IMR-90 (cell line): ENCODE results near the gene STAM2. TPM values are rescaled to one million over a fixed set of nuclear protein-coding genes. Genes with fewer than 3 reads are reported as not detected.

Source experiments
- ATAC-seq: fragments of 200-7000 bp; cut with Tn5 transposase; 2 replicates; pipeline ENCODE4 v1.9.1; 2020; ENCODE audit warnings: low read depth, mild to moderate bottlenecking, moderate library complexity
- BruUV-seq: library from RNA; stranded (reverse); fragments of 400-500 nt; replicated peaks from 2 replicates; lab custom pipeline; 2021; lab: Mats Ljungman, UMichigan
- CTCF ChIA-PET: fragments of 300-600 bp; formaldehyde crosslinking; extraction: SDS; loops from one replicate; lab custom pipeline; 2021; ENCODE audit warnings: antibody characterized with exemption; lab: Yijun Ruan, JAX
- POLR2A ChIA-PET: fragments of 300-600 bp; sonication (Branson Sonifier 250); formaldehyde crosslinking; loops from one replicate; lab custom pipeline; 2022; ENCODE audit warnings: antibody characterized with exemption; ENCODE audit not compliant: unreplicated experiment; lab: Charles Lee
- DNase-seq: peaks from one replicate; pipeline ENCODE4 v3.0.0; 2013
- H2AFZ ChIP-seq: replicated peaks from 2 replicates; pipeline ENCODE3; 2013; ENCODE audit warnings: low read length, mild to moderate bottlenecking; ENCODE audit not compliant: poor library complexity
- H2AK5ac ChIP-seq: 2 replicates; pipeline ENCODE4 v1.6.1; 2013; ENCODE audit warnings: low read depth, low read length, inconsistent platforms
- H2AK9ac ChIP-seq: replicated peaks from 2 replicates; pipeline ENCODE3; 2013; ENCODE audit warnings: mild to moderate bottlenecking, low read depth, low read length, moderate library complexity; ENCODE audit not compliant: poor library complexity
- H2BK120ac ChIP-seq: 2 replicates; pipeline ENCODE4 v1.6.1; 2013; ENCODE audit warnings: low read depth, low read length, inconsistent platforms
- H2BK15ac ChIP-seq: 3 replicates; pipeline ENCODE4 v1.6.1; 2013; ENCODE audit warnings: low read depth, low read length, inconsistent platforms
- H2BK20ac ChIP-seq: 2 replicates; pipeline ENCODE4 v1.6.1; 2013; ENCODE audit warnings: low read depth, mild to moderate bottlenecking, inconsistent platforms, low read length, moderate library complexity
- H2BK5ac ChIP-seq: 2 replicates; pipeline ENCODE4 v1.6.1; 2013; ENCODE audit warnings: mild to moderate bottlenecking, low read depth, low read length, inconsistent platforms; ENCODE audit not compliant: poor library complexity, severe bottlenecking
- H3K14ac ChIP-seq: replicated peaks from 2 replicates; pipeline ENCODE4 v1.6.1; 2013; ENCODE audit warnings: low read depth, low read length, inconsistent platforms
- H3K18ac ChIP-seq: 2 replicates; pipeline ENCODE4 v1.6.1; 2013; ENCODE audit warnings: low read depth, low read length, control low read depth
- H3K23ac ChIP-seq: 2 replicates; pipeline ENCODE4 v1.6.1; 2013; ENCODE audit warnings: low read depth, low read length, inconsistent platforms
- H3K27ac ChIP-seq: 2 replicates; pipeline ENCODE4 v1.5.1; 2013; ENCODE audit warnings: mild to moderate bottlenecking, control low read depth, low read length; ENCODE audit not compliant: insufficient read depth
- H3K27me3 ChIP-seq: 2 replicates; pipeline ENCODE4 v1.6.1; 2013; ENCODE audit warnings: low read length; ENCODE audit not compliant: control insufficient read depth, insufficient read depth
- H3K36me3 ChIP-seq: 2 replicates; pipeline ENCODE4 v1.6.1; 2013; ENCODE audit warnings: low read length, mixed read lengths; ENCODE audit not compliant: control insufficient read depth, insufficient read depth
- H3K4ac ChIP-seq: 2 replicates; pipeline ENCODE4 v1.6.1; 2013; ENCODE audit warnings: low read depth, low read length, inconsistent platforms
- H3K4me1 ChIP-seq: 2 replicates; pipeline ENCODE4 v1.6.1; 2013; ENCODE audit warnings: low read length, mixed read lengths; ENCODE audit not compliant: control insufficient read depth, insufficient read depth
- H3K4me2 ChIP-seq: 2 replicates; pipeline ENCODE4 v1.6.1; 2013; ENCODE audit warnings: low read depth, mild to moderate bottlenecking, control low read depth, low read length, moderate library complexity
- H3K4me3 ChIP-seq: 2 replicates; pipeline ENCODE4 v1.5.1; 2013; ENCODE audit warnings: low read depth, mild to moderate bottlenecking, control low read depth, low read length, moderate library complexity; ENCODE audit not compliant: insufficient read depth
- H3K56ac ChIP-seq: 2 replicates; pipeline ENCODE4 v1.6.1; 2013; ENCODE audit warnings: low read length, inconsistent platforms; ENCODE audit not compliant: insufficient read depth; ENCODE audit errors: extremely low read depth
- H3K79me1 ChIP-seq, 2 experiments: 2 replicates each; pipeline ENCODE4 v1.6.1; 2013; ENCODE audit warnings: low read length in 2 of 2, inconsistent platforms in 1 of 2, low read depth in 1 of 2
- H3K9ac ChIP-seq: 2 replicates; pipeline ENCODE4 v1.6.1; 2013; ENCODE audit warnings: low read depth, low read length, control low read depth
- H3K9me1 ChIP-seq: 2 replicates; pipeline ENCODE4 v1.6.1; 2013; ENCODE audit warnings: low read length, inconsistent platforms; ENCODE audit not compliant: insufficient read depth
- H3K9me3 ChIP-seq: 2 replicates; pipeline ENCODE4 v1.6.1; 2013; ENCODE audit warnings: low read length; ENCODE audit not compliant: control insufficient read depth, insufficient read depth
- H4K20me1 ChIP-seq: 2 replicates; pipeline ENCODE4 v1.6.1; 2013; ENCODE audit warnings: low read length, inconsistent platforms; ENCODE audit not compliant: insufficient read depth
- H4K5ac ChIP-seq: 2 replicates; pipeline ENCODE4 v1.6.1; 2013; ENCODE audit warnings: mild to moderate bottlenecking, low read depth, low read length, control low read depth
- H4K8ac ChIP-seq, 2 experiments: 2 replicates each; pipeline ENCODE4 v1.6.1; 2013; ENCODE audit warnings: low read depth in 2 of 2, low read length in 2 of 2, control low read depth in 1 of 2, inconsistent platforms in 1 of 2
- H4K91ac ChIP-seq: 2 replicates; pipeline ENCODE4 v1.6.1; 2013; ENCODE audit warnings: low read depth, low read length, inconsistent platforms; ENCODE audit not compliant: insufficient read depth
- BHLHE40 ChIP-seq: fragments of 150-350 bp; IDR thresholded peaks from 2 replicates; pipeline ENCODE4 v1.6.1; 2016; ENCODE audit warnings: mild to moderate bottlenecking, low read depth, low read length
- CTCF ChIP-seq: conservative IDR thresholded peaks from 2 replicates; pipeline ENCODE4 v1.5.1; 2012; ENCODE audit warnings: mild to moderate bottlenecking, low read depth, low read length, improper control_type of control experiment
- MAFK ChIP-seq: IDR thresholded peaks from 2 replicates; pipeline ENCODE4 v1.6.1; 2012; ENCODE audit warnings: low read depth, low read length, improper control_type of control experiment
- MAZ ChIP-seq: IDR thresholded peaks from 2 replicates; pipeline ENCODE4 v1.6.1; 2012; ENCODE audit warnings: low read depth, mild to moderate bottlenecking, low read length, improper control_type of control experiment, moderate library complexity, borderline replicate concordance
- MXI1 ChIP-seq: IDR thresholded peaks from 2 replicates; pipeline ENCODE4 v1.6.1; 2012; ENCODE audit warnings: low read depth, mild to moderate bottlenecking, low read length, moderate library complexity, borderline replicate concordance
- NFE2L2 ChIP-seq: fragments of 150-350 bp; IDR thresholded peaks from 2 replicates; pipeline ENCODE4 v1.6.1; 2016; ENCODE audit warnings: low read depth, mild to moderate bottlenecking, low read length
- POLR2A ChIP-seq: IDR thresholded peaks from 2 replicates; pipeline ENCODE4 v1.6.1; 2012; ENCODE audit warnings: mild to moderate bottlenecking, low read depth, low read length
- RAD21 ChIP-seq: IDR thresholded peaks from 2 replicates; pipeline ENCODE4 v1.6.1; 2012; ENCODE audit warnings: low read length, improper control_type of control experiment
- RCOR1 ChIP-seq: IDR thresholded peaks from 2 replicates; pipeline ENCODE4 v1.6.1; 2012; ENCODE audit warnings: mild to moderate bottlenecking, low read length, improper control_type of control experiment; ENCODE audit not compliant: insufficient replicate concordance
- RFX5 ChIP-seq: IDR thresholded peaks from 2 replicates; pipeline ENCODE4 v1.8.0; 2012; ENCODE audit warnings: low read depth, mild to moderate bottlenecking, low read length, moderate library complexity
- SMC3 ChIP-seq: fragments of 150-350 bp; IDR thresholded peaks from 2 replicates; pipeline ENCODE4 v1.6.1; 2016; ENCODE audit warnings: low read depth, mild to moderate bottlenecking, antibody characterized with exemption, low read length, moderate library complexity
- WGBS, 2 experiments: methylation state at CpG; one replicate each; pipeline versions ENCODE4 v1.1.5 to v1.1.7; 2013; ENCODE audit warnings: missing lambda C conversion rate in 2 of 2; ENCODE audit not compliant: insufficient read length in 1 of 2; ENCODE audit errors: extremely low coverage in 2 of 2; 5-methylcytosine and 5-hydroxymethylcytosine counted together
- dilution Hi-C: fragments of 300-500 bp; cut with HindIII; formaldehyde crosslinking; loops from one replicate; pipeline ENCODE4 v1.14.3; 2018; ENCODE audit warnings: low sequenced_read_pairs; ENCODE audit not compliant: unreplicated experiment
- in situ Hi-C: fragments of 300-500 bp; cut with MboI; formaldehyde crosslinking; loops from 3 replicates; pipeline ENCODE4 v1.14.3; 2019; ENCODE audit warnings: low sequenced_read_pairs, inconsistent platforms, mixed read lengths
- intact Hi-C: fragments of 100-400 bp; cut with micrococcal nuclease; formaldehyde crosslinking; loops from 2 replicates; pipeline ENCODE4 v1.10.0; 2022
- polyA plus RNA-seq, 3 experiments: library from polyadenylated mRNA; depleted of rRNA; stranded (reverse); fragments of >200 nt; gene quantifications; 2 replicates each; pipeline ENCODE4 v1.2.3, GENCODE V29; 2012; ENCODE audit warnings: low replicate concordance in 1 of 3
- total RNA-seq: library from RNA; depleted of rRNA; stranded (reverse); fragments of >200 nt; gene quantifications from 2 replicates; pipeline ENCODE4 v1.2.3, GENCODE V29; 2012
- TF ChIP-seq, protein P1 (sequence below): fragments of 150-350 bp; IDR thresholded peaks from 2 replicates; pipeline ENCODE4 v1.6.1; 2017; ENCODE audit warnings: mild to moderate bottlenecking, antibody characterized with exemption, low read length, low read depth
- TF ChIP-seq, protein P2 (sequence below): fragments of 150-350 bp; IDR thresholded peaks from 2 replicates; pipeline ENCODE4 v1.6.1; 2016; ENCODE audit warnings: low read depth, mild to moderate bottlenecking, low read length, moderate library complexity, borderline replicate concordance

STAM2 gene
- total and polyA plus RNA-seq, 2 of the 4 experiments (the other 2 are of a cell fraction) = 12.5 to 29.2 TPM

DNA sequence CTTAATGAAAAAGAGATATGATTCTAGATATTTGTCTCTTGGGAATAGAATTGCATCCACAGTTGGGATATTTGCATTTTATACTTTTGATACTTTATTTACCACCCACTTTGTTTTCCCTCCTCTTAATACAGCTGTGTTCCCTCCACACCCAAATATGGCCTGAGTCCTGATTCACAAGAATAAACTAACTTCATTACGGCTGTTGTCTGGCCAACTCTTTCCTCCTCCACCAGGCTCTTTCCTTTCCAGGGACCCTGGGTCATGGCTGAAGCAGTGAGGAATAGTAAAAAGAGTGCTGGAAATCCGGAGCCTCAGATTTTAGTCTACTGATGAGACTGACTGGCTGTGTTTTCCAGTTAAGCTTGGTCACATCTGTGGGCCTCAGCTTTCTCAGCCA lies 48.4 kb upstream of the STAM2 start:
- H3K14ac ChIP-seq = 0 out of 2 replicates have a peak overlapping the region, but pooled peaks have one; percentile 60
- dilution Hi-C loops (no loop called here), intact Hi-C loops (no loop called here), in situ Hi-C loops (no loop called here)
- no peak overlapping the region; the same call in 2 of the 3 replicates for H2BK15ac ChIP-seq
- no peak overlapping the region for H2AK5ac ChIP-seq
- no CpG with 5 or more reads among the region's 2 CpGs for WGBS, 2 experiments
- peaks cover 6% of the 10 kb centered on the region for H3K4me1 ChIP-seq
- H4K20me1 ChIP-seq = no peaks in the 10 kb centered on the region
- H3K27ac ChIP-seq = no peak overlapping the region
- peak overlapping the region; percentile 56 for H2BK120ac ChIP-seq
- H2BK5ac ChIP-seq = no peak overlapping the region
- peak overlapping the region; percentile 8; the same call in 1 of the 2 replicates for H3K18ac ChIP-seq
- no peak overlapping the region for H3K4me3 ChIP-seq
- H3K27me3 ChIP-seq = no peaks in the 10 kb centered on the region
- DNase-seq (peak; percentile 1), ATAC-seq (peak; percentile 33; the same call in 1 of the 2 replicates)
- BruUV-seq = no TSS peak
- CTCF ChIA-PET = no interaction called here
- H3K4me2 ChIP-seq = no peak overlapping the region
- H3K23ac ChIP-seq = no peak overlapping the region
- no peaks in the 10 kb centered on the region for H3K79me1 ChIP-seq
- no peak overlapping the region for H3K56ac ChIP-seq
- 0 out of 2 replicates have a peak, but pooled peaks cover under 1% of the 10 kb centered on the region for H3K9me1 ChIP-seq
- peak overlapping the region; percentile 80 for H2AFZ ChIP-seq
- H3K4ac ChIP-seq = peak overlapping the region; percentile 20; the same call in 1 of the 2 replicates
- peak overlapping the region; percentile 60; the same call in 1 of the 2 replicates for H4K91ac ChIP-seq
- POLR2A ChIA-PET = interaction anchor here (0.6 kb wide), 1 partner anchor 13 kb away, joined by 3 read pairs; no protein-coding TSS in a partner anchor
- H2BK20ac ChIP-seq = peak overlapping the region; percentile 57
- no peak overlapping the region for H3K9ac ChIP-seq
- no peak overlapping the region for H2AK9ac ChIP-seq
- H4K5ac ChIP-seq = no peak overlapping the region
- TF ChIP-seq CTCF (no peak), RCOR1 (no peak), MXI1 (no peak), SMC3 (no peak), NFE2L2 (no peak), BHLHE40 (no peak), RAD21 (no peak), MAFK (no peak), POLR2A (no peak), MAZ (no peak), RFX5 (no peak)
- TF ChIP-seq, protein P1, sequence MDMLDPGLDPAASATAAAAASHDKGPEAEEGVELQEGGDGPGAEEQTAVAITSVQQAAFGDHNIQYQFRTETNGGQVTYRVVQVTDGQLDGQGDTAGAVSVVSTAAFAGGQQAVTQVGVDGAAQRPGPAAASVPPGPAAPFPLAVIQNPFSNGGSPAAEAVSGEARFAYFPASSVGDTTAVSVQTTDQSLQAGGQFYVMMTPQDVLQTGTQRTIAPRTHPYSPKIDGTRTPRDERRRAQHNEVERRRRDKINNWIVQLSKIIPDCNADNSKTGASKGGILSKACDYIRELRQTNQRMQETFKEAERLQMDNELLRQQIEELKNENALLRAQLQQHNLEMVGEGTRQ = no peak
- TF ChIP-seq, protein P2, sequence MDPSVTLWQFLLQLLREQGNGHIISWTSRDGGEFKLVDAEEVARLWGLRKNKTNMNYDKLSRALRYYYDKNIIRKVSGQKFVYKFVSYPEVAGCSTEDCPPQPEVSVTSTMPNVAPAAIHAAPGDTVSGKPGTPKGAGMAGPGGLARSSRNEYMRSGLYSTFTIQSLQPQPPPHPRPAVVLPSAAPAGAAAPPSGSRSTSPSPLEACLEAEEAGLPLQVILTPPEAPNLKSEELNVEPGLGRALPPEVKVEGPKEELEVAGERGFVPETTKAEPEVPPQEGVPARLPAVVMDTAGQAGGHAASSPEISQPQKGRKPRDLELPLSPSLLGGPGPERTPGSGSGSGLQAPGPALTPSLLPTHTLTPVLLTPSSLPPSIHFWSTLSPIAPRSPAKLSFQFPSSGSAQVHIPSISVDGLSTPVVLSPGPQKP = no peak
- peak overlapping the region; percentile 13 to 30; a peak in 1 of 4 replicates for H4K8ac ChIP-seq
- H3K9me3 ChIP-seq = no peaks in the 10 kb centered on the region
- H3K36me3 ChIP-seq = no peaks in the 10 kb centered on the region
